ENCODE measurements around the gene LCE1F. TPM values are rescaled to one million over a fixed set of nuclear protein-coding genes. Genes with fewer than 3 reads are reported as not detected.

The LCE1F gene
- polyA plus RNA-seq (2013, experiment 1 of 2; ENCODE audit: insufficient read length) = not detected
- not detected for polyA plus RNA-seq (2013, experiment 2 of 2; ENCODE audit: insufficient read length)

DNA sequence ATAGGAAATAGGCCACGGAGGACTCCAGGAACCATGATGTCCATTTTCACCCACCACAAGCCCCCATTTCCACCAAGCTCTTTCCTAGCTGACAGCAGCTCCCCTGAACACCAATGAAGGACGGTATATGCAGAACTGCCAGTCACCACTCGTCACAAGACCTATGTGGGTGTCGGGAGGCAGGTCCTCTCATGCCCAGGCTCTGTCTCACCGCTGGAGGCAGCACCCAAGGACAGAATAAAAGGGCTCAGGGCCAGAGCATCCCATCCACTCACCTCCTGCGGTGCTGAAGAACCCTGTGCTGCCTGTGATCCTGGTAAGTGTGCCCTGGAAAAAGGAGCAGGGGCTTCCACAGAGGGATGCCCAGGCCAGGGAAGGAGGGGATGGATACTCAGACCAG is at the start of gene LCE1F:
Gene LCE1F, plus strand, starts transcription at position 266 of the 400 bp plus-strand sequence. CDS start 1,232 bp downstream, outside the sequence.
- DNase-seq = no peak

- DNase-seq = no peak
Measured at GRCh38 chr1:152725261-152725660, 49.7 kb upstream of the LCE1F start.

DNA sequence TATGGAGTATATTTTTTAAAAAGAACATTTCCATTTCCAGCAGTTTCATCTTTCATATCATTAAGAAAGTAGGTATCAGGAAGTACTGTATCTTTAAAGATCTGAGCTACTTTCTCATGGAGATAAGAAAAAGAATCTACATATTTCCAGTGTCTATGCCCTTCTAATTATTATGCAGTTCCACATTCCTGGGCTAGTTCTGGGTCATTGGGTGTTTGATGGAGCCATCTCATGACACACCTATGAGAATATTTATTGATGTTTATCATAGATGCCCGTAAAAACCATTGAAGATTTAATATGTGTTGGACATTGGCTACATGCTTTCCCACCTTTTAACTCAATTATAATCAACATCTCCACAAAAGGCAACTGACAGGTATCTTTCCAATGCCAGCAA is 46.0 kb upstream of the LCE1F start:
- no peak for DNase-seq

DNA sequence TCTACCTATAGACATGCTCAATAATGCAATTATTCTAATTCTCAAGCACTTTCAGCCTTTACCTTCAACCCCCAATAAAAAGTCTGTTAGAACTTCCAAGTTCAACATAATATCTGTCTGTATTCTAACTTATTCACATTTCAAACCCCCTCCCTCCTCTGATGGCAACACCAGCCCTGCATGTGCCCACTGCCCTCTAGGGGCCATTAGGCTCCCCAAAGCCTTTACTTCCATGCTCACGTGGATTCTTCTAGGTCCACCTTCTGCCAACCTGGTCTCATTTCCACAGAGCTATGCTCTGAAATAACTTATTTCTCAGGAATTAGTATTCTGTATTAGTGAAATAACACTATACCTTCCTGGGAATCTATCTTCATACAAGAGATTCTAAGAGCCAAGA is 39.3 kb upstream of the LCE1F start:
- DNase-seq = no peak

- DNase-seq = no peak
Measured at GRCh38 chr1:152737997-152738396, 36.9 kb upstream of the LCE1F start.

DNA sequence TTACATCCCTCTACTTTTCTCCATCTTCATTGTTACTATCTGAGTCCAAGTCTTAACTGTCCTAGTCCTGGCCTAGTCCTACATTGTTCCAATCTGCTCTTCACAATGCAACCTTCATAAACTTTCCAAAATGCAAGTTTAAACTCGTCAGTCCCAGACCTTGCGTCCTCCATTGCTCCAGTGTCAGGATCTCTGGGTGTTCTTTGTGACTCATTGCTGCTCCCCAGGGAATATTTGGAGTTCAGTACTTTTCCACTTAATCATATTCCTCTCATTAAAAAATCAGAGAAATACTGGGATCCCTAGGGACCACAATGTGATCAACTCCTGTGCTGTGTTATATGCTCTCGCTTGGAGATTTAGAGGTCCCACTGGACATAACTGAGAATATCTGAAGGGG is 35.1 kb upstream of the LCE1F start:
- DNase-seq = peak; percentile 6

DNA sequence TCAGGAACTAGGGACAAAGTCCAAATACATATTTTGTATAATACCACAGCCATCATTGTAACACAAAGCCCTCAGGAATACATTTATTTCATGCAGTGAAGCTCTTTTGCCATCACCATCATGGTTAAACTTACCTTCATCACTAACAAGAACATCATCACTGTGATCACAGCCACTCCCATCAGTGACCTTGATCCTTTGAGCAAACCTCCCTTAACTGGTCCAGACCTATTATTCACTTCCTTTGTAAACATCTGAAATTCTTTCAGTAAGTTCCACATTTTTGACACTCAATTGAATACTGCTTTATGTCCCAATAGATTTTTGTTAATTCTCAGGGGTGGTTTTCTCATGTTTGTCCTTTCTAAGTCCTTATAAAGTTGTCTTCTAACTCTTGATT is 33.3 kb upstream of the LCE1F start:
- DNase-seq = no peak

GRCh38 chr1:152743371-152744145 is 31.4 kb upstream of the LCE1F start:
- DNase-seq = no peak

GRCh38 chr1:152745289-152745704 is 29.6 kb upstream of the LCE1F start:
- no peak for DNase-seq

DNA sequence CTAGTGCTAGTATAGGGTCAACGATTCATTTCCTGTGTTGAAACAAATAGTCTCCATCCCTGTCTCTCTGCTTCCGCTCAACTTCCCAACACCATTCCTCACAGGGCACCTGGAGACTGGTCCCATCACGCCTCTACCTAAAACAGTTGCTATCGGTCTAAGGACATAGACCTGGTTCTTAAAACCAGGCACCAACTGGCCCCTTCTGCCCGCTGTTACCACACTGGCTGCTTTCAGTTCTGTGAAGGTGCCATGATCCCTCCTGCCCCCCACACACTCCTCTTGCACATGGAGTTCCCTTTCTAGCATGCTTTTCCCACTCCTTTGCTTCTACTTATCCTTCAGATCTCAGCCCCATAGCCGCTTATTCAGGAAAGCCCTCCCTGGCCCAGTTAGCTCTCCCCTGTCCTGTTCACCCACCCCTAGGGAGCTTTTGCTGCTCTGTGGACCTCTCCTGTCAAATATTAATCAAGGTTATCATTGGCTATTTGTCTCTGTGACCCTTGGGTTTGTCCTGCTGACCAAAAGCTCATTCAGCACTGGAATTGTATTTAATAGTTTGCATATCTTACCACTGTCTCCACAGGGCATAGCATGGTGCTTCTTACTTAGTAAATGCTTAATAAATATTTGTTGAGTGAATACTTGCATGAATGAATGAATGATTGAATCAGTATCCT is 29.0 kb upstream of the LCE1F start:
- no peak for DNase-seq

DNA sequence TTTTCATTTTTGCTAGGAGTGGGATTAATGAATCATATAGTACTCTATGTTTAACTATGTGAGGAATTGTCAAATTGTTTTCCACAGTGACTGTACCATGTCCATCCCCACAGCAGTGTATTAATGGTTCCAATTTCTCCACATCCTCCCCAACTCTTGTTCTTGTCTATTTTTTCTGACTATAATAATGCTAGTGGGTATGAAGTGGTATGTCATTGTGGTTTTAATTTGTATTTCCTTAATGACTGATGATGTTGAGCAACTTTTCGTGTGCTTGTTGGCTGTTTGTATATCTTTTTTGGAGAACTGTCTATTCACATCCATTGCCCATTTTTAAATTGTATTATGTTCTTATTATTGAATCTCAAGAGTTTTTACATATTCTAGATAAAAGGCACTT is 27.1 kb upstream of the LCE1F start:
- DNase-seq = peak; percentile 6

DNA sequence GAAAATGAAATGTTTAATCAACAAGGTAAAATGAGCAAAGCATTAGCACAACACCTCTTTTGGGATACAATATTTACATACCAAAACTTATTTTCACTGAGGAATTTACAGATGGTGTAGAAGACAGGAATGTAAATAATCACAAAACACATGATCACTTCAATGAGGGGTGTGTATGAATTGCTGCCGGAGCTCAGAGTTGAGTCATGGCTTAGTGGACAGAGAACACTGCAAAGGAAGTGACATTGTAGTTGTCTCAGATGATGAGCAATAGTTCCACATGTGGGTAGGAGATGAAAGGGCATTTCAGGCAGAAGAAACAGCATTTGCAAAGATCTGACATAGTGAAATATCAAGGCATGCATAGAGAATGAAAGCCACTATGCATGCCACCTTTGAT is 22.7 kb upstream of the LCE1F start:
- DNase-seq = peak; percentile 39

DNA sequence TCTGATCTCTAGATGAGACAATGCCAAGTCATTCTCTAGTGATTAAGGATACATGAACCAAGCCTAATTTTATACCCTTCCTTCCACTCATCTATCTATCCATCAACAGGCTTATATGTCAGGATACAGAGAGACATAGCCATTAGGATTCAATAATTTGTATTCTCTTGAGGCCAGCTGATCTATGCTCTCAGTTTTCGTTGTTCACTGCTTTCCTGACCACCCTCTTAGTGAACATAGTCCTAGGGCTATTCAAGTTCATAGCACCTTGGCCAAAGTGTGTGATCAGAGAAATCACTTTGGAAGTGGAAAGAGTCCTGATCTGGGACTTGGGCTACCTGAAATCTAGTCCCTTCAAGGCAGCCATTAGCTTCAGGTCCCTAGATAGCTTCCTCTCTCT is 21.4 kb upstream of the LCE1F start:
- no peak for DNase-seq

- DNase-seq = no peak
Measured at GRCh38 chr1:152756872-152757271, 18.1 kb upstream of the LCE1F start.

GRCh38 chr1:152757747-152758146 is 17.2 kb upstream of the LCE1F start, which contains the start of gene KPRP:
TSS of gene KPRP (plus strand) at chr1:152758025. CDS start at chr1:152759589, 1,564 bp downstream.
- DNase-seq = no peak

DNA sequence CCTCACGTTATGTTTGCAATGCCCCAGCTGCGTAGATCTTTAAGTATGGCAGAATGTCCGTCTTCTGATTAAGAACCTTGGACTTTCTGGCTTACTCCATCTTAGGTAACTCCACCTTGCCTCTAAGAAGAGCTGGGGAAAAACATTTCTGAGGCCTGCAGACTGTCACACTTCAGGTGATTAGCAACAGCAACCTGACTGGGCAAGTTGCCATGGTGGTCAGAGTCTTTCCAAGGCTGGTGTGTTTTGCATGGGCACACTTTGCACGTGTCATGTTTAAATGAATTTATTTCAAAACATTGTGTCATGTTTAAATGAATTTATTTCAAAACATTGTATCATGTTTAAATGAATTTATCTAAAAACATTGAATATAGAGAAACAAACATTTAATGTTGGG is 16.3 kb upstream of the LCE1F start:
- no peak for DNase-seq

- DNase-seq = no peak
Measured at GRCh38 chr1:152759453-152760173, 15.3 kb upstream of the LCE1F start.

DNA sequence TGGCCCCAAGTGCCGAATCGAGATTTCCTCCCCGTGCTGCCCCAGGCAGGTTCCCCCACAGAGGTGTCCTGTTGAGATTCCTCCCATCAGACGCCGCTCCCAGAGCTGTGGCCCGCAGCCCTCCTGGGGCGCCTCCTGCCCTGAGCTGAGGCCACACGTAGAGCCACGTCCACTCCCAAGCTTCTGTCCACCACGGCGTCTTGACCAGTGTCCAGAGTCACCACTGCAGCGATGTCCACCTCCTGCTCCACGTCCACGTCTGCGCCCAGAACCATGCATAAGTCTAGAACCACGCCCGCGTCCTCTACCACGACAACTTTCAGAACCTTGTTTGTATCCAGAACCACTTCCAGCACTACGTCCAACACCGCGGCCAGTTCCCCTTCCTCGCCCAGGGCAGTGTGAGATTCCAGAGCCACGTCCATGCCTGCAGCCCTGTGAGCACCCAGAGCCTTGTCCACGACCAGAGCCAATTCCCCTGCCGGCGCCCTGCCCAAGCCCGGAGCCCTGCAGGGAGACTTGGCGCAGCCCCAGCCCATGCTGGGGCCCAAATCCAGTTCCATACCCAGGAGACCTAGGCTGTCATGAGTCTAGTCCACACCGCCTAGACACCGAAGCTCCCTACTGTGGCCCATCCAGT is 14.3 kb upstream of the LCE1F start:
- DNase-seq = no peak

- DNase-seq = no peak
Measured at GRCh38 chr1:152761609-152762213, 13.2 kb upstream of the LCE1F start.

- no peak for DNase-seq
Measured at GRCh38 chr1:152768847-152769533, 6.0 kb upstream of the LCE1F start.

DNA sequence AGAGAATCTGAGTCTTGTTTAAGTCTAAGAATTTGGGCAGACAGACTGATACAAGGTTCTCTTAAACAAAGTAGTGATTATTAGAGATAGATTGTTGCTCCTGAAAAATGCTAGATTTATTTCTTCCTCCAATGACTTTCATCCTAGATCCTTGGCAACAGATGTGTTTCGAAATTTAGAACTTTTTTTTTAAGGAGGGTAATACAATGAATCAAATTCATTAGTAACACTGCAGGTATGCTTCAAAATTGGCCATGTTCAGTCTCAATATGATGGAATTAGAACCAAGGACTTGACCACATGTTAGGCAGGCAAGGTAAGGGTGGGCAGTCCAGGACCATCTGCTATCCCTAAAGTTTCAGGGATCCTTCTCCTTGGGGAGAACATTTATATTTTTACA is 4.5 kb upstream of the LCE1F start:
- DNase-seq = no peak

DNA sequence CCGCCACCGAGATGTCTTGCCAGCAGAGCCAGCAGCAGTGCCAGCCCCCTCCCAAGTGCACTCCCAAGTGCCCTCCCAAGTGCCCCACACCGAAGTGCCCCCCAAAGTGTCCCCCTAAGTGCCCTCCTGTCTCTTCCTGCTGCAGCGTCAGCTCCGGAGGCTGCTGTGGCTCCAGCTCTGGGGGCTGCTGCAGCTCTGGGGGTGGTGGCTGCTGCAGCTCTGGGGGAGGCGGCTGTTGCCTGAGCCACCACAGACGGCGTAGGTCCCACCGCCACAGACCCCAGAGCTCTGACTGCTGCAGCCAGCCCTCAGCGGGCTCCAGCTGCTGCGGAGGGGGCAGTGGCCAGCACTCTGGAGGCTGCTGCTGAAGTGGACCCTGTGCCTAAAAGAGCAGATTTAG is 1.4 kb downstream of the LCE1F start:
- no peak for DNase-seq

Measured in fibroblast of skin of scalp (primary cell).